PFSK-1 (cell line): ENCODE data around the gene NAA80.

ENCODE experiments used
- FOXP2 ChIP-seq: optimal IDR thresholded peaks from 2 replicates; pipeline ENCODE3; 2011; ENCODE audit warnings: borderline replicate concordance, control low read depth, inconsistent platforms; ENCODE audit not compliant: insufficient read depth; ENCODE audit errors: extremely low read length, extremely low read depth
- POLR2AphosphoS5 ChIP-seq: IDR thresholded peaks from 2 replicates; pipeline ENCODE4 v1.6.1; 2012; ENCODE audit warnings: low read depth, mild to moderate bottlenecking, control low read depth, low read length, moderate library complexity
- SIN3A ChIP-seq: IDR thresholded peaks from 2 replicates; pipeline ENCODE4 v1.6.1; 2012; ENCODE audit warnings: mild to moderate bottlenecking, low read length, moderate library complexity, borderline replicate concordance; ENCODE audit not compliant: insufficient read depth
- TAF1 ChIP-seq: IDR thresholded peaks from 2 replicates; pipeline ENCODE4 v1.6.1; 2012; ENCODE audit warnings: low read length, control low read depth, borderline replicate concordance; ENCODE audit not compliant: insufficient read depth
- TF ChIP-seq, protein P1 (sequence below), 2 experiments: IDR thresholded peaks; 2 replicates each; pipeline versions ENCODE4 v1.6.1 to v1.8.0; 2011 to 2012; ENCODE audit warnings: low read depth in 2 of 2, low read length in 2 of 2, control low read depth in 1 of 2, inconsistent platforms in 1 of 2, mild to moderate bottlenecking in 1 of 2, moderate library complexity in 1 of 2; ENCODE audit not compliant: insufficient read depth in 1 of 2

The NAA80 gene

DNA sequence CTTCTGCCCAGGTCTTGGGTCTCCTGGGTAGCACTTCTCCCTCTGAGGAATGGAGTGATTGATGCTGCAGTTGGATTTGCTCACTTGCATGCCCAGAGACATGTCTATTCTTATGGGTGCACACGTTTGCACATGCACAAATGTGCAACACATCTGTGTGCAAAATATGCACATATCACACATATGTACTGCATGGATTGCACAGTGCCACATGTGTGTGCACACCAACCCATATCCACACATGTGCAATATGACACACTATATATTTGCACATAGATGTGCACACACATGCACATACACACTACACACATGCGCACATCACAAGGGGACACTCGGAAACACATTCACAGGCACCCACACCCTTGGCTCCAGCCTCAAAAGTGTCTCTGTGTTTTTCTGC, 30.9 kb downstream of the NAA80 start:
- no peak for TF ChIP-seq FOXP2
- TF ChIP-seq, protein P1, sequence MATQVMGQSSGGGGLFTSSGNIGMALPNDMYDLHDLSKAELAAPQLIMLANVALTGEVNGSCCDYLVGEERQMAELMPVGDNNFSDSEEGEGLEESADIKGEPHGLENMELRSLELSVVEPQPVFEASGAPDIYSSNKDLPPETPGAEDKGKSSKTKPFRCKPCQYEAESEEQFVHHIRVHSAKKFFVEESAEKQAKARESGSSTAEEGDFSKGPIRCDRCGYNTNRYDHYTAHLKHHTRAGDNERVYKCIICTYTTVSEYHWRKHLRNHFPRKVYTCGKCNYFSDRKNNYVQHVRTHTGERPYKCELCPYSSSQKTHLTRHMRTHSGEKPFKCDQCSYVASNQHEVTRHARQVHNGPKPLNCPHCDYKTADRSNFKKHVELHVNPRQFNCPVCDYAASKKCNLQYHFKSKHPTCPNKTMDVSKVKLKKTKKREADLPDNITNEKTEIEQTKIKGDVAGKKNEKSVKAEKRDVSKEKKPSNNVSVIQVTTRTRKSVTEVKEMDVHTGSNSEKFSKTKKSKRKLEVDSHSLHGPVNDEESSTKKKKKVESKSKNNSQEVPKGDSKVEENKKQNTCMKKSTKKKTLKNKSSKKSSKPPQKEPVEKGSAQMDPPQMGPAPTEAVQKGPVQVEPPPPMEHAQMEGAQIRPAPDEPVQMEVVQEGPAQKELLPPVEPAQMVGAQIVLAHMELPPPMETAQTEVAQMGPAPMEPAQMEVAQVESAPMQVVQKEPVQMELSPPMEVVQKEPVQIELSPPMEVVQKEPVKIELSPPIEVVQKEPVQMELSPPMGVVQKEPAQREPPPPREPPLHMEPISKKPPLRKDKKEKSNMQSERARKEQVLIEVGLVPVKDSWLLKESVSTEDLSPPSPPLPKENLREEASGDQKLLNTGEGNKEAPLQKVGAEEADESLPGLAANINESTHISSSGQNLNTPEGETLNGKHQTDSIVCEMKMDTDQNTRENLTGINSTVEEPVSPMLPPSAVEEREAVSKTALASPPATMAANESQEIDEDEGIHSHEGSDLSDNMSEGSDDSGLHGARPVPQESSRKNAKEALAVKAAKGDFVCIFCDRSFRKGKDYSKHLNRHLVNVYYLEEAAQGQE (IDR thresholded peaks at IDR 0.05; ENCODE audit: insufficient read depth in 1 of 2, low read depth in 2 of 2, low read length in 2 of 2) = no peak
- TF ChIP-seq SIN3A = no peak
- no peak for TF ChIP-seq POLR2AphosphoS5
- TF ChIP-seq TAF1 = no peak

DNA sequence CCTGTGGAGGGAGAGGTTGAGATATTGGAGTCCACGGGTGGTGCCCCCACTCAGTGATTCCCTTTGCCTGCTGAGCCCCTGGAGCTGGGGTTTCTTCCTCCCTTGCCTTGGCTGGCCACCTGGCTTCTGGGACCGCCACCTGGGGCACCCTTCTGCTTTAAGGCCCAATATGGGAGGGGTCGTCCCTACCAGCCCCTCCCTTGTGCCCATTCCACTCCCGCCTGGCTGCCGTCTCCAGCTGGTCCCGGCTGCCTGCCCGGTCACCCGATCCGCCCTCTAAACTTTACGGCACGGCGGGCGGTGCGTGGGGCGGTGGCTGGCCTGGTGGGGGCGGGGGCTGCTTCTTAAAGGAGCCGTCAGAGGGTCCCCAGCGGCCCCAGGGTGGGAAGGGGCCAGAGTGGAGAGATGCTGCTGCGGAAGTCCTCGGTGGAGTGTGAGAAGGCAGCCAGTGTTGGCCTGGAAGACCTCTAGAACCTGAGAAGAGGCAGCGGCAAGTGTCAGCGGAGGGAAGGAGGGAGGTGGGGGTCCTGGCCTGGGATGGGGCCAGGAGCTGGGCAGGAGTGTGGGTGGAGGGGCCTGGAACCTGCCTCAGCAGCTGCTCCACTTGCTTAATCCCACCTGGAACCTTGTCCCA, 31.8 kb downstream of the NAA80 start:
- TF ChIP-seq SIN3A = no peak
- TF ChIP-seq FOXP2 = no peak
- no peak for TF ChIP-seq POLR2AphosphoS5
- TF ChIP-seq TAF1 = no peak
- TF ChIP-seq, protein P1 (IDR thresholded peaks at IDR 0.05; ENCODE audit: insufficient read depth in 1 of 2, low read depth in 2 of 2, low read length in 2 of 2) = no peak

GRCh38 chr3:50266836-50267235, 32.4 kb downstream of the NAA80 start:
- no peak for TF ChIP-seq FOXP2
- no peak for TF ChIP-seq SIN3A
- TF ChIP-seq TAF1 = no peak
- TF ChIP-seq POLR2AphosphoS5 = no peak
- TF ChIP-seq, protein P1 (IDR thresholded peaks at IDR 0.05; ENCODE audit: insufficient read depth in 1 of 2, low read depth in 2 of 2, low read length in 2 of 2) = no peak

- TF ChIP-seq POLR2AphosphoS5 (no peak), SIN3A (no peak), FOXP2 (no peak)
Observed at GRCh38 chr3:50266017-50266416, 33.2 kb downstream of the NAA80 start.

DNA sequence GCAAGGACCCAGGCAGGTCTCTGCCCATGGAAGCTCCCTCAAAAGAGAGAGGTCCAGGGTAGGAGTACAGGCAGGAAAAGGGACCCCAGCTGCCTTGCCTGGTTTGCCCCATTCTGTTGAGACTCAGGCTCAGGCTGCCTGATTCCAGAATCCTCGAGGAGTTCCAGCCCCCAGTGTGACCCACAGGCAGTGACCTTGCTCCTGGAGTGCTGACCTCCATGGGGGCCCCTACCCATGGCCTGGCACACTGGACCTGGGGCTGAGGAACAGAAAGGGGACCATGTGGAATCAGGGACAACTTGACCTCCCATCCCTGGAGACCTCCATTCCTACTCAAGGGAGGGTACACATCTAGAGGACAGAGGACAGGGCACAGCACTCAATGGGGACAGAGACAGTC, 33.6 kb downstream of the NAA80 start:
- TF ChIP-seq SIN3A (no peak), FOXP2 (no peak), TAF1 (no peak), POLR2AphosphoS5 (no peak)
- TF ChIP-seq, protein P1 (IDR thresholded peaks at IDR 0.05; ENCODE audit: insufficient read depth in 1 of 2, low read depth in 2 of 2, low read length in 2 of 2) = no peak
